ENCODE measurements around the gene TOMM70.

Gene TOMM70

DNA sequence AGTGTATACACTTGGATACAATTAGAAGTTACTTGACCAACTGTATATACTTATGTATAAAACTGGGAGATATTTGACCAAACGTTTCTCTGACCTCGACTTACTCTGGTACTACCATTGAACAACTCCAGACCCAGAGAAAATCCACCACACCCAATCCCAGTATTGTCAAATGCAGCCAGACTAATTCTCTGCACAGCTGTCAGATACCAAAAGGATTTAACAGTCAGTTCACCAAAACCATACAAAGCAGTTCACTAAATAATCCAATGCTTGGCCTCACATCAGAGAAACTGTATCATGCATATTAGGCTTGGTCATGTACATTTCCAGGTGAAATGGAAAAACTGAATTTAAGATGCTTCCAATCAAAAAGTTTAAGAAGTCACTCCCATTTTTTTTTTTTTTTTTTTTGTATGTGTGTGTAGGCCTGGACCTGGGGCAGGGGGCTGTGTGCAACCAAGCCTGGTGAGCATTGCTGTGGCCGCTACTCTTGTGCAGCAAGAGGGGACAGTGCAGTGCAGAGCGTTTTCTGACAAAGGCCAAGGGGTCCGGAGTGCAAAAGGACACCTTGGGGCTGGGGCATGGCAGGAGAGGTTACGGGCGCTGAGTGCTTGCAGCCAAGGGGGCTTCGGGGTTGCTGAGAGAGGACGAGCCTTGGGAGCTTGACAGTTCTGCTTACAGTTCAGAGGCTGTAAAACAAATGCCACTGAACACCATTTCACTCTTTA is 1.4 kb downstream of the TOMM70 start:
- Mint-ChIP-seq H3K4me1 (peaks cover 59% of the 10 kb centered on the region), H3K9me3 (no peaks in the 10 kb centered on the region), H3K27ac (peak overlapping the region; percentile 46 to 99), H3K27me3 (no peaks in the 10 kb centered on the region), H3K4me3 (peak overlapping the region; percentile 94 to 95)
- DNase-seq (no peak), ATAC-seq (no peak)

GRCh38 chr3:100396967-100397366 is 3.9 kb downstream of the TOMM70 start:
- ATAC-seq (no peak), DNase-seq (no peak)
- Mint-ChIP-seq H3K9me3 (no peaks in the 10 kb centered on the region), H3K27ac (no peak overlapping the region), H3K4me3 (no peak overlapping the region), H3K27me3 (no peaks in the 10 kb centered on the region), H3K4me1 (peaks cover 49% of the 10 kb centered on the region)

GRCh38 chr3:100395679-100396431 is 5.0 kb downstream of the TOMM70 start:
- Mint-ChIP-seq H3K4me3 (peak overlapping the region; percentile 26 to 31), H3K9me3 (no peaks in the 10 kb centered on the region), H3K4me1 (peaks cover 49% of the 10 kb centered on the region), H3K27me3 (no peaks in the 10 kb centered on the region), H3K27ac (no peak overlapping the region)
- no peak for ATAC-seq
- DNase-seq = no peak

- ATAC-seq (no peak), DNase-seq (no peak)
- Mint-ChIP-seq H3K4me3 (no peak overlapping the region), H3K27me3 (no peaks in the 10 kb centered on the region), H3K27ac (no peak overlapping the region), H3K4me1 (peaks cover 11% of the 10 kb centered on the region), H3K9me3 (no peaks in the 10 kb centered on the region)
Measured at GRCh38 chr3:100389025-100389424, 11.9 kb downstream of the TOMM70 start.

GRCh38 chr3:100386437-100387074 is 14.3 kb downstream of the TOMM70 start:
- Mint-ChIP-seq H3K27me3 (no peaks in the 10 kb centered on the region), H3K4me3 (no peak overlapping the region), H3K4me1 (peaks cover 8% of the 10 kb centered on the region), H3K27ac (no peak overlapping the region), H3K9me3 (no peaks in the 10 kb centered on the region)
- no peak for DNase-seq
- no peak for ATAC-seq

GRCh38 chr3:100384733-100385525 is 16.0 kb downstream of the TOMM70 start:
- ATAC-seq (no peak), DNase-seq (no peak)
- H3K4me1 Mint-ChIP-seq = peaks cover 8% of the 10 kb centered on the region
- no peak overlapping the region for H3K4me3 Mint-ChIP-seq
- no peaks in the 10 kb centered on the region for H3K27me3 Mint-ChIP-seq
- no peaks in the 10 kb centered on the region for H3K9me3 Mint-ChIP-seq
- peak overlapping the region in 1 of 2 donors; percentile 10 for H3K27ac Mint-ChIP-seq

DNA sequence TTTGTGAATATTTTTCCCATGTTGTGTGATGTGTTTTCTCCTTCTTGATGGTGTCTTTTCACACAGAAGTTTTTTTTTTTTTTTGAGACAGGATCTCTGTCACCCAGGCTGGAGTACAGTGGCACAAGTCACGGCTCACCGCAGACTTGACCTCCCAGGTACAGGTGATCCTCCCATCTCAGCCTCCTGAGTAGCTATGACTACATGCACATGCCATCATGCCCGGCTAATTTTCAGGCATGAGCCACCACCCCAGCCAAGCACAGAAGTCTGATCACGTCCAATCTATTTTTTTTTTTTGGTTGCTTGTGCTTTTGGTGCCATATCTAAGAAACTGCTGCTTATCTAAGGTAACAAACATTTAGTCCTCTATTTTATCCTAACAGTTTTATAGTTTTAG is 24.6 kb downstream of the TOMM70 start:
- Mint-ChIP-seq H3K9me3 (no peaks in the 10 kb centered on the region), H3K4me3 (no peak overlapping the region), H3K4me1 (no peaks in the 10 kb centered on the region), H3K27me3 (no peaks in the 10 kb centered on the region), H3K27ac (peak overlapping the region in 1 of 2 donors; percentile 88)
- DNase-seq (no peak), ATAC-seq (no peak)

DNA sequence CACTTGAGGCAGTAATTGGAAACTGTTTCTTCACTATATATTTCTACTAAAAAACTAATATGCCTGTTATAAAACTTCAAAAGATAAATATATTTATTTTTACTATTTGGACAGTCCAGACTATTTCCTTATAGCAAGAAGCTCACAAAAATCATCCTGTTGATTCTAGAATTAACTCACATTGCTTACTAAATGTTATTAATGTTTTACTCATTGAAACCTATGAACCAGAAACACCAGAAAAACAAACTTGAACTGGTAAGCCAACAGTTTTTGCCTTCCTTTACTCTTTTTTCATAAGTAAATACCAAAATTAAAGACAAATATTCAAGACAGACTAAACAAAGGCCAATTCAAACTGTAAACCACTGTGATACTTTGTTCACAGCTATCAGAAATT is 26.4 kb downstream of the TOMM70 start:
- Mint-ChIP-seq H3K27ac (no peak overlapping the region), H3K9me3 (no peaks in the 10 kb centered on the region), H3K4me1 (no peaks in the 10 kb centered on the region), H3K27me3 (no peaks in the 10 kb centered on the region), H3K4me3 (no peak overlapping the region)
- ATAC-seq = no peak
- DNase-seq = no peak

GRCh38 chr3:100370756-100371155 is 30.1 kb downstream of the TOMM70 start:
- H3K4me1 Mint-ChIP-seq = no peaks in the 10 kb centered on the region
- no peaks in the 10 kb centered on the region for H3K9me3 Mint-ChIP-seq
- no peak for ATAC-seq
- H3K27me3 Mint-ChIP-seq = no peaks in the 10 kb centered on the region
- H3K4me3 Mint-ChIP-seq = no peak overlapping the region
- no peak overlapping the region for H3K27ac Mint-ChIP-seq
- DNase-seq = no peak

DNA sequence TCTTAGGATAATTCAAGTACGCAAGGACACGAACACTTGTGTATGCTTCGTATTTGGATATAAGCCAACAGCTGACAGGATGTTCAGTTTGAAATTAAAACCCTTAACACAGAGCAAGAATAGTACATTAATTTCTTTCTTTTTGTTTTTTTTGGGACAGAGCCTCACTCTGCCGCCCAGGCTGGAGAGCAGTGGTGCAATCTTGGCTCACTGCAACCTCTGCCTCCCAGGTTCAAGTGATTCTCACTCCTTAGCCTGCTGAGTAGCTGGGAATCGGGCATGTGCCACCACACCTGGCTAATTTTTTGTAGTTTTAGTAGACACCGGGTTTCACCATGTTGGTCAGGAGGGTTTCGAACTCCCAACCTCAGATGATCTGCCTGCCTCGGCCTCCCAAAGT is 32.4 kb downstream of the TOMM70 start:
- Mint-ChIP-seq H3K4me3 (no peak overlapping the region), H3K27ac (no peak overlapping the region), H3K9me3 (no peaks in the 10 kb centered on the region), H3K4me1 (no peaks in the 10 kb centered on the region), H3K27me3 (no peaks in the 10 kb centered on the region)
- ATAC-seq (no peak), DNase-seq (no peak)

DNA sequence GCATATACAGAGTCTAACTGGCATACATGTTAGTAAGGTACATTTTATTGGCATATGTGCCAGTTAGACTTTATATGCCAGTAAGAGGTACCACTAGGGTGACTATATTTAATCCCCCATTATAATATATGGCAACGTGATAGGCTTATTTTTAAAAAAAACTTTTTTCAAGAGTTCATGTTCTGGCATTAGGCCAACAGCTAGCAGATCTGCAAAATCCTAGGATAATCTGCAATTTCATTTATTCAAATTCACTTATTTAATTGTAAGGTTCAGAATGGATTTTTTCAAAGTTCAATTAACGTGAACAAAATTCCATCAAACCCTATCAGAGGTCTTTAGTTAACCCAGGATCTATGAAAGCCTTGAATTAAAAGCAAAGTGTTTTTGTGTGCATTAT is 34.5 kb downstream of the TOMM70 start:
- DNase-seq (no peak), ATAC-seq (no peak)
- Mint-ChIP-seq H3K4me1 (no peaks in the 10 kb centered on the region), H3K9me3 (peaks cover 0 to 5% of the 10 kb centered on the region in 2 donors), H3K27me3 (no peaks in the 10 kb centered on the region), H3K27ac (no peak overlapping the region), H3K4me3 (no peak overlapping the region)

- no peak overlapping the region for H3K27ac Mint-ChIP-seq
- H3K27me3 Mint-ChIP-seq = no peaks in the 10 kb centered on the region
- H3K9me3 Mint-ChIP-seq = peaks cover 0 to 5% of the 10 kb centered on the region in 2 donors
- H3K4me3 Mint-ChIP-seq = no peak overlapping the region
- no peak for ATAC-seq
- no peak for DNase-seq
- no peaks in the 10 kb centered on the region for H3K4me1 Mint-ChIP-seq
Measured at GRCh38 chr3:100364421-100364820, 36.5 kb downstream of the TOMM70 start.

DNA sequence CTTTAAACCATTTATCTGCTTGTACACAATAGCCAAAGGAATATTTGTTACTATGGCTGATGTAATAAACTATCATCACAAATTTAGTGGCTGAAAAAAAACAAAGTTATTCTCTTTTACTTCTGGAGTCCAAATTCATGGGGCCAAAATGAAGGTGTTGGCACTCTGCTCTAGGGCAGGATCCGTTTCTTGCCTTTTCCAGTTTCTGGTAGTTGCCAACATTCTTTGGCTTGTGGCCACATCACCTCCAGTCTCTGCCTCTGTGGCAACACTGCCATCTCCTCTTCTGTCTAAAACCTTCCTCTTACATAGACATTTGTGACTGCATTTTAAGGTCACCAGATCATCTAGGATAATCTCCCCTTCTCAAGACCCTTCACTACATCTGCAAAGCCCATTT is 39.0 kb downstream of the TOMM70 start:
- ATAC-seq (no peak), DNase-seq (no peak)
- peak overlapping the region in 1 of 2 donors; percentile 62 for H3K27ac Mint-ChIP-seq
- H3K9me3 Mint-ChIP-seq = peaks cover 0 to 5% of the 10 kb centered on the region in 2 donors
- H3K27me3 Mint-ChIP-seq = no peaks in the 10 kb centered on the region
- H3K4me3 Mint-ChIP-seq = no peak overlapping the region
- H3K4me1 Mint-ChIP-seq = no peaks in the 10 kb centered on the region

- DNase-seq (no peak), ATAC-seq (no peak)
- Mint-ChIP-seq H3K27ac (no peak overlapping the region), H3K27me3 (no peaks in the 10 kb centered on the region), H3K9me3 (peaks cover 0 to 5% of the 10 kb centered on the region in 2 donors), H3K4me1 (no peaks in the 10 kb centered on the region), H3K4me3 (no peak overlapping the region)
Measured at GRCh38 chr3:100360757-100361496, 40.0 kb downstream of the TOMM70 start.

GRCh38 chr3:100359035-100359434 is 41.9 kb downstream of the TOMM70 start:
- Mint-ChIP-seq H3K27me3 (no peaks in the 10 kb centered on the region), H3K9me3 (peaks cover 0 to 5% of the 10 kb centered on the region in 2 donors), H3K4me3 (no peak overlapping the region), H3K27ac (no peak overlapping the region), H3K4me1 (no peaks in the 10 kb centered on the region)
- ATAC-seq = no peak
- DNase-seq = no peak
